ENCODE measurements around the gene SLC24A3. TPM values are rescaled to one million over a fixed set of nuclear protein-coding genes. Genes with fewer than 3 reads are reported as not detected.

SLC24A3 gene
- total and polyA plus RNA-seq, 2 experiments from 2014 or later = not detected

GRCh38 chr20:19697415-19697814 is 485.0 kb downstream of the SLC24A3 start:
- no peaks in the 10 kb centered on the region for H3K27me3 ChIP-seq (replicated peaks; ENCODE audit: insufficient read depth)
- H4K20me1 ChIP-seq (ENCODE audit: insufficient read depth) = no peaks in the 10 kb centered on the region
- H3K36me3 ChIP-seq (ENCODE audit: low read depth) = no peaks in the 10 kb centered on the region
- no peak overlapping the region for H2AFZ ChIP-seq
- H3K27ac ChIP-seq = no peak overlapping the region
- 90 to 97% methylated on average over 2 of the region's 2 CpGs for WGBS, 2 experiments (ENCODE audit: low coverage in 1 of 2, low lambda C conversion rate in 2 of 2, missing lambda C conversion rate in 2 of 2)
- no peaks in the 10 kb centered on the region for H3K9me2 ChIP-seq (ENCODE audit: insufficient read depth)
- no peaks in the 10 kb centered on the region for H3K79me2 ChIP-seq (ENCODE audit: insufficient read depth)
- H3K4me3 ChIP-seq = no peak overlapping the region
- in situ Hi-C loops (cut with MboI) = loop anchor here (25.0 kb wide), 1 partner anchor 540 kb away; no protein-coding TSS in a partner anchor
- no peak for DNase-seq
- H3F3A ChIP-seq (ENCODE audit: insufficient read depth) = peaks cover 10% of the 10 kb centered on the region
- no peak overlapping the region for H3K4me2 ChIP-seq (ENCODE audit: unreplicated experiment)
- H3K9ac ChIP-seq = no peak overlapping the region
- H3K9me3 ChIP-seq (ENCODE audit: low read depth) = no peaks in the 10 kb centered on the region
- TF ChIP-seq EZH2phosphoT487 (IDR thresholded peaks at IDR 0.05; ENCODE audit: insufficient read depth, low read depth) (no peak), EZH2 (IDR thresholded peaks at IDR 0.05; ENCODE audit: insufficient read depth, poor library complexity, severe bottlenecking) (no peak)
- peaks cover 20% of the 10 kb centered on the region for H3K4me1 ChIP-seq (ENCODE audit: insufficient read depth)

DNA sequence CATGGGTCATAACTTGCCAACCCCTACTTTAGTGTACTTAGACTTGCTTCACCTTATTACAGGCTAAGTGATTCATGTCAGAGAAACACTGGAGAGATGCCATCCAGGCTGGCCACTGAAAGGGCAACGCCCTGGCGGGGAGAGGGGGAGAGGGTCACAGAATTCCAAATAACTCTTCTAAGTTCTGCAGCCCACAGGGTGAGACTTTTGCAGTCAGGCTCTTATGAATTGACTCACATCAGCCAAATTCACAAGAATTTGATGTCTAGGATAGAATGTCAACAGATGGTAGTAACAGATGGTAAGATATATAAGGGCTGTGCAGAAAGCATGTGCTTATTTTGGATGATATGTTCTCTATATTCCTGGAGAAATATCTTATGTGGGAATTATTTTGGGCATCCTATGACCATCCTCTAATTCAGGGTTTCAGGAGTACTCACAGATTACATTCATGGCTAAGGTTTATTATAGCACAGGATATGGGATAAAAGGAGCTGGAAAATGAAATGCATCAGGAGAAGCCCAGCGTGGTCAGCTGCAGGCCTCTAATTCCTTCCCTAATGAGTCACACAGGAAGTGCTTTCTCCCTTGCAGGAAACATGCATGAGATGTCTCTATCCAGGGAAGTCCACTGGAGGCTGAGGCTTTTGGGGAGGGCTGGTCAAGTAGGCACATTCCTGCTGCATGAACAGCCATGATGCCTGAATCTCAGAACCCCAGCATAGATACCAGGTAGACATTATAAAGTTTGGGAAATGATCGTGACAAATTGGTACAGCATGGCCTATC is 486.9 kb downstream of the SLC24A3 start:
- Histone ChIP-seq H3F3A (ENCODE audit: insufficient read depth) (peaks cover 10% of the 10 kb centered on the region), H3K9ac (no peak overlapping the region), H3K9me3 (ENCODE audit: low read depth) (no peaks in the 10 kb centered on the region), H3K79me2 (ENCODE audit: insufficient read depth) (no peaks in the 10 kb centered on the region), H2AFZ (no peak overlapping the region), H3K27me3 (replicated peaks; ENCODE audit: insufficient read depth) (no peaks in the 10 kb centered on the region), H4K20me1 (ENCODE audit: insufficient read depth) (no peaks in the 10 kb centered on the region), H3K36me3 (ENCODE audit: low read depth) (no peaks in the 10 kb centered on the region), H3K4me3 (no peak overlapping the region), H3K27ac (peak overlapping the region; percentile 30; the same call in 1 of the 2 replicates), H3K9me2 (ENCODE audit: insufficient read depth) (no peaks in the 10 kb centered on the region), H3K4me1 (ENCODE audit: insufficient read depth) (peaks cover 16% of the 10 kb centered on the region), H3K4me2 (ENCODE audit: unreplicated experiment) (no peak overlapping the region)
- no peak for TF ChIP-seq EZH2 (IDR thresholded peaks at IDR 0.05; ENCODE audit: insufficient read depth, poor library complexity, severe bottlenecking)
- no peak for TF ChIP-seq EZH2phosphoT487 (IDR thresholded peaks at IDR 0.05; ENCODE audit: insufficient read depth, low read depth)
- in situ Hi-C loops (cut with MboI) = loop anchor here (25.0 kb wide), 1 partner anchor 538 kb away; no protein-coding TSS in a partner anchor
- 54 to 56% methylated on average over 4 of the region's 4 CpGs for WGBS, 2 experiments (ENCODE audit: low coverage in 1 of 2, low lambda C conversion rate in 2 of 2, missing lambda C conversion rate in 2 of 2)
- peak; percentile 79 for DNase-seq

DNA sequence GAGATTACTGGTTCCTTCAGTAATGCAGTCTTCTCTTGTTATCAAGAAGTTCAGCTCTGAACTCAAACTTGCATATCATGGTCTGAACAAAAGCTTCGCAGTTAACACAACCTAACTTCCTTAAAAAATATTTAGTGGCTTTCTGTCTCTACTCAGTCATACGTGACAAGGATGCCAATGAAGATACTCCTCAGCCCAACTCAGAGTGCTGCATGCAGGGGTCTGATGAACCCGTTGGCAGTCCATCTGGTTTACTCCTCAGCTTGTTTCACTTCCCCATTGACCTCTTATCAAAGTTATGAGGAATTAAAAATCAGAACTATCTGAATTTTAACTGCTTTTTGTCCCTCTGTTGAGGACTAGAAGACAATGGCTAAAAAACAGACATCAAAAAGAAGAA is 489.0 kb downstream of the SLC24A3 start:
- Histone ChIP-seq H3K27ac (no peak overlapping the region), H3K9me2 (ENCODE audit: insufficient read depth) (no peaks in the 10 kb centered on the region), H3K79me2 (ENCODE audit: insufficient read depth) (no peaks in the 10 kb centered on the region), H4K20me1 (ENCODE audit: insufficient read depth) (no peaks in the 10 kb centered on the region), H3K27me3 (replicated peaks; ENCODE audit: insufficient read depth) (peaks cover 6% of the 10 kb centered on the region; the same call in 1 of the 2 replicates), H3K4me2 (ENCODE audit: unreplicated experiment) (no peak overlapping the region), H3K4me3 (no peak overlapping the region), H2AFZ (no peak overlapping the region), H3K36me3 (ENCODE audit: low read depth) (no peaks in the 10 kb centered on the region), H3K9ac (no peak overlapping the region), H3K4me1 (ENCODE audit: insufficient read depth) (peaks cover 10% of the 10 kb centered on the region; the same call in 1 of the 2 replicates), H3K9me3 (ENCODE audit: low read depth) (no peaks in the 10 kb centered on the region), H3F3A (ENCODE audit: insufficient read depth) (peaks cover 10% of the 10 kb centered on the region)
- in situ Hi-C loops (cut with MboI) = no loop called here
- 64 to 70% methylated on average over 3 of the region's 3 CpGs for WGBS, 2 experiments (ENCODE audit: low coverage in 1 of 2, low lambda C conversion rate in 2 of 2, missing lambda C conversion rate in 2 of 2)
- TF ChIP-seq EZH2 (IDR thresholded peaks at IDR 0.05; ENCODE audit: insufficient read depth, poor library complexity, severe bottlenecking) = no peak
- TF ChIP-seq EZH2phosphoT487 (IDR thresholded peaks at IDR 0.05; ENCODE audit: insufficient read depth, low read depth) = no peak
- DNase-seq = no peak

DNA sequence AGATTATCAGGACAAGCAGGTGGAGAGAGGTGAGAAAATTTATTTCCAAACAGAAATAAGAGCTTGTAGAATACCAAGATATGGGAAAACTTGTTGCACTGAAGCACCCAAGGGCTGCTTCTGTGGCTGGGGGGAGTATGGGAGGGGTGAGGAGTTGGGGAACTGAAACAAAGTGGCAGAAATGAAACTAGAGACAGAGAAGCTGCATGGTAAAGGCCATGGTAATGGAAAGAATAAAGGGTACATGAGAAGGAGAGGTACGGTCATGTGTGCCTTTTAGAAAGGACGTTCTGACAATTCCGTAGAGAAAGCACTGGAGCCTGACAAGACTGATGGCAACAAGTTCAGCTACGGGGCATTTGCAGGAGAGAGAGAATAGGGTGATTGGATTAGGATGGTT is 494.0 kb downstream of the SLC24A3 start:
- TF ChIP-seq EZH2phosphoT487 (IDR thresholded peaks at IDR 0.05; ENCODE audit: insufficient read depth, low read depth) = no peak
- TF ChIP-seq EZH2 (IDR thresholded peaks at IDR 0.05; ENCODE audit: insufficient read depth, poor library complexity, severe bottlenecking) = no peak
- no peak for DNase-seq
- in situ Hi-C loops (cut with MboI) = no loop called here
- Histone ChIP-seq H3K27ac (no peak overlapping the region), H2AFZ (no peak overlapping the region), H4K20me1 (ENCODE audit: insufficient read depth) (no peaks in the 10 kb centered on the region), H3K4me1 (ENCODE audit: insufficient read depth) (no peaks in the 10 kb centered on the region), H3K9ac (no peak overlapping the region), H3K9me2 (ENCODE audit: insufficient read depth) (no peaks in the 10 kb centered on the region), H3K4me2 (ENCODE audit: unreplicated experiment) (no peak overlapping the region), H3F3A (ENCODE audit: insufficient read depth) (no peaks in the 10 kb centered on the region), H3K9me3 (ENCODE audit: low read depth) (no peaks in the 10 kb centered on the region), H3K36me3 (ENCODE audit: low read depth) (no peaks in the 10 kb centered on the region), H3K4me3 (no peak overlapping the region), H3K79me2 (ENCODE audit: insufficient read depth) (no peaks in the 10 kb centered on the region), H3K27me3 (replicated peaks; ENCODE audit: insufficient read depth) (peaks cover 12% of the 10 kb centered on the region; the same call in 1 of the 2 replicates)
- WGBS, 2 experiments (ENCODE audit: low coverage in 1 of 2, low lambda C conversion rate in 2 of 2, missing lambda C conversion rate in 2 of 2) = 73 to 81% methylated on average over 4 of the region's 4 CpGs
